ENCODE results near the gene C2CD4C. TPM values are rescaled to one million over a fixed set of nuclear protein-coding genes. Genes with fewer than 3 reads are reported as not detected.

Gene C2CD4C
- polyA plus RNA-seq, 4 donors: 0.27 to 3.1 (median 0.80) TPM; not detected in 1

DNA sequence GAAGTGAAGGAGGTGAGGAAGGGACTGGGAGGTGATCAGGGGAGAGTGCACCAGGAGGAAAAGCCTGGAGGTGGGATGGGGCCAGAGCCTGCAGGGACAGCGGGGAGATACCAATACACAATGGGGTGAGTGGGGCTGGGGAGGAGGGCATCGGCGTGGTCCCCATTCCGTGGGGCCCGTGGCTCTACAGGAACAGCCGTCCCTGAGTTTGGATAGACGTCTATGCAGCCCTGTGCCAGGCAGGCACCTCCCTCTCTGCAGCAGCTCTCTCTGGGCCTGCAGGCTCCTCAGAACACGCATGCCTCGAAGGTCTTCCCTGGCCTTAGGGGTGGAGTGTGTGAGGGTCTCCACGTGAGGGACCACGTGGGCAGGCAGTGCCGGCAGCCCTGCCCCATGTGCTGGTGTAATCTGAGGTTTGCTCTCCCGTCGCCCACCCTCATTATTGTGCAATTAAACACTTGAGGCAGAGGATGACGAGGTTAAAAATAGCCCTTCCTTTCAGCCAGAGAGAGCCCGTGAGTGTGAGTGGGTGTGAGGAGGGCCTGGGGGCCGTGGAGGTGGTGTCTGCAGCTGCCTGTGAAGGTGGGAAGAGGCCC is 16.5 kb downstream of the C2CD4C start:
- 59 to 74% (median 68%) methylated on average over 15 to 17 of the region's 17 CpGs for WGBS, 3 donors
- H3K9me3 ChIP-seq (ENCODE audit: control insufficient read depth in 2 of 2, insufficient read depth in 1 of 2, low read depth in 1 of 2, low read length in 1 of 2): peaks cover 0 to 5% of the 10 kb centered on the region in 2 donors

DNA sequence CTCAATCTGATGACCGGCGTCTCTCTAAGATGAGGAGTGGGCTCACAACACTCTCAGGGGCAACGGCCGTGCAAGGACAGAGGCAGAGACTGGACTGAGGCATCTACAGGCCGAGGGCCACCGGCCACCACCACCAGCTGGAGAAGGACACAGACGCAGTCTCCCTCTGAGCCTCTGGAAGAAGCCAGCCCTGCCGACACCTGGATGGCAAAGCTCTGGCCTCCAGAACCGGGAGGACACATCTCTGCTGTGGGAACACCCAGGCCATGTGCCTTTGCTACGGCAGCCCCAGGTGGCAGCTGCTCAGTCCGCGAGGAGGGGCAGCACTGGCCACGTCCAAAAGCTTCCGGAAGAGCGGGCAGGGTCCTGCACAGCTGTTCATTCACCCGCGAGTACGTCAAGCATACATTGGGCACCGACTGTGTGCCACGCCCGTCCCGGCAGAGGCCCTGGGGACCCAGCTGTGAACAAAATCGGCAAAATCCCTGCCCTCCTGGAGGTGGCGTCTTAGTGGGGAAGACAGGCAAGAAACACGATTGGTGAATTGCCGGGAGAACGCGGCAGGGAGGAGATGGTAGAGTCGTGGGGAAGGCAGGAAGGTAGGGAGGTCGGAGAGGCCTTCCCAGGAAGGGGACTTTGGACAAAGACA is 17.1 kb downstream of the C2CD4C start:
- FAIRE-seq (no peak), DNase-seq (no peak)
- Histone ChIP-seq H3K9me3 (ENCODE audit: control insufficient read depth in 2 of 2, insufficient read depth in 1 of 2, low read depth in 1 of 2, low read length in 1 of 2) (peaks cover 0 to 5% of the 10 kb centered on the region in 2 donors), H3K27ac (ENCODE audit: low read depth in 1 of 3, low read length in 2 of 3) (no peak overlapping the region), H3K4me3 (ENCODE audit: low read depth in 1 of 3, low read length in 3 of 3) (no peak overlapping the region), H3K36me3 (ENCODE audit: control insufficient read depth in 3 of 3, insufficient read depth in 2 of 3, low read depth in 1 of 3, low read length in 3 of 3) (no peaks in the 10 kb centered on the region), H3K4me1 (ENCODE audit: control insufficient read depth in 3 of 3, insufficient read depth in 2 of 3, low read depth in 1 of 3, low read length in 2 of 3) (no peaks in the 10 kb centered on the region), H3K27me3 (ENCODE audit: control insufficient read depth in 3 of 3, insufficient read depth in 3 of 3, low read length in 3 of 3) (peaks cover 0 to 5% (median 0%) of the 10 kb centered on the region in 3 donors)
- WGBS, 3 donors: 84 to 88% (median 87%) methylated on average over 30 of the region's 30 CpGs

More for the DNA sequence above, 16.5 kb downstream of the C2CD4C start:
- Histone ChIP-seq H3K36me3 (ENCODE audit: control insufficient read depth in 3 of 3, insufficient read depth in 2 of 3, low read depth in 1 of 3, low read length in 3 of 3) (no peaks in the 10 kb centered on the region), H3K27me3 (ENCODE audit: control insufficient read depth in 3 of 3, insufficient read depth in 3 of 3, low read length in 3 of 3) (peaks cover 0 to 5% (median 0%) of the 10 kb centered on the region in 3 donors), H3K4me3 (ENCODE audit: low read depth in 1 of 3, low read length in 3 of 3) (no peak overlapping the region), H3K27ac (ENCODE audit: low read depth in 1 of 3, low read length in 2 of 3) (no peak overlapping the region), H3K4me1 (ENCODE audit: control insufficient read depth in 3 of 3, insufficient read depth in 2 of 3, low read depth in 1 of 3, low read length in 2 of 3) (no peaks in the 10 kb centered on the region)
- DNase-seq (no peak), FAIRE-seq (no peak)

DNA sequence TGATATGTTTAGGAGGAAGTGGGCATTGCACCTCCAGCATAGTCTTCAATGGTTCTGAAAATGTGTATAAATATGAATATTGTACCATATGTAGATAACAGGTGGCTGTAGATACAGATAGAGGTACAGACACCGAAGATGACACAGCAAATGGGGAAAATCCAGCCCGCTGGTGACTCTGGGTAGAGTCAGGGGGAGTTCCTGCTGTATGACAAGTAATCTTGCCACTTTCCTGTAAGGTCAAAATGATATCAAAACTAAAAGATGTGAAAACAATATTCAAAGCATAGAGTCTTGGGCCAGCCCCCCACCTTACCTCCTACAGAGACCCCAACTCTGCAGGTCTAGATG is 17.8 kb downstream of the C2CD4C start:
- FAIRE-seq: no peak
- 70 to 80% (median 79%) methylated on average over 2 of the region's 2 CpGs for WGBS, 3 donors
- Histone ChIP-seq H3K27ac (ENCODE audit: low read depth in 1 of 3, low read length in 2 of 3) (no peak overlapping the region), H3K4me3 (ENCODE audit: low read depth in 1 of 3, low read length in 3 of 3) (no peak overlapping the region), H3K4me1 (ENCODE audit: control insufficient read depth in 3 of 3, insufficient read depth in 2 of 3, low read depth in 1 of 3, low read length in 2 of 3) (no peaks in the 10 kb centered on the region), H3K9me3 (ENCODE audit: control insufficient read depth in 2 of 2, insufficient read depth in 1 of 2, low read depth in 1 of 2, low read length in 1 of 2) (peaks cover 0 to 5% of the 10 kb centered on the region in 2 donors), H3K36me3 (ENCODE audit: control insufficient read depth in 3 of 3, insufficient read depth in 2 of 3, low read depth in 1 of 3, low read length in 3 of 3) (no peaks in the 10 kb centered on the region), H3K27me3 (ENCODE audit: control insufficient read depth in 3 of 3, insufficient read depth in 3 of 3, low read length in 3 of 3) (peaks cover 0 to 5% (median 0%) of the 10 kb centered on the region in 3 donors)
- DNase-seq: no peak

DNA sequence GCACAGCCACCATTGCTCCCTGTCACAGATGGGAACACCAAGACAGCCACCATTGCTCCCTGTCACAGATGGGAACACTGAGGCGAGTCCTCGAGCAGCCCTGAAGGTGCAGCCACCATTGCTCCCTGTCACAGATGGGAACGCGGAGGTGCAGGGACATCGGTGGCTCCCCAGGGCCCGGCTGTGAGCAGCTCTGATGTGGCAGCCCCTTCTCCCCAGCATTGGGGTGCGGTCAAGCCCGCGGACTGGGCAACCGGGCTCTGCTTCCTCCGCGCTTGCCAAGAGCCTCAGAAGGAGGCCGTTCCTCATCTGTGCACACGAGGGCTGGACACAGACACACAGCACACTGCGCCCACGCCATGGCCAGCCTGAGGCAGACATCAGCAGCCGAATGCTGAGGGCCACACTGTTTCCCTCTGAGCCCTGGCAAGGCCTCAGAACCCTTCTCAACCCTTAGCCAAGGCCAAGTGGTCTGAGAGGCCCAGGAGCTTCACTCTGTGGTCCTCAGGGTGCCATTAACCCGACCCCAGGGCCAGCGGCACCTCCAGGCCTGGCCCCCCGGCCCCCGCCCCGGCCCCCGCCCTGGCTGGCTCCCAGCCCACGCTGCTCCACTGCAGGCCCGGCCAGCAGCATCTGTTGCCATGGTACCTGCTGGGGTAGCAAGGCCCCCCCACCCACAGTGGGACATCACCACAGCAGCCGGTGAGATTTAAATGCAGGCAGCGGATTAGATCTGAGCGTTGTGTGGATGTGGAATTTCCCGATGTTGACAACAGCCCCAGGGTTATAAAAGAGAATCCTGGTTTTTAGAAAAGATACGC is 18.4 kb downstream of the C2CD4C start:
- FAIRE-seq (no peak), DNase-seq (no peak)
- Histone ChIP-seq H3K4me3 (ENCODE audit: low read depth in 1 of 3, low read length in 3 of 3) (no peak overlapping the region), H3K4me1 (ENCODE audit: control insufficient read depth in 3 of 3, insufficient read depth in 2 of 3, low read depth in 1 of 3, low read length in 2 of 3) (no peaks in the 10 kb centered on the region), H3K36me3 (ENCODE audit: control insufficient read depth in 3 of 3, insufficient read depth in 2 of 3, low read depth in 1 of 3, low read length in 3 of 3) (no peaks in the 10 kb centered on the region), H3K9me3 (ENCODE audit: control insufficient read depth in 2 of 2, insufficient read depth in 1 of 2, low read depth in 1 of 2, low read length in 1 of 2) (peaks cover 0 to 2% of the 10 kb centered on the region in 2 donors), H3K27me3 (ENCODE audit: control insufficient read depth in 3 of 3, insufficient read depth in 3 of 3, low read length in 3 of 3) (peaks cover 0 to 8% (median 0%) of the 10 kb centered on the region in 3 donors), H3K27ac (ENCODE audit: low read depth in 1 of 3, low read length in 2 of 3) (no peak overlapping the region)
- WGBS, 3 donors: 75 to 84% (median 81%) methylated on average over 28 to 30 of the region's 30 CpGs

DNA sequence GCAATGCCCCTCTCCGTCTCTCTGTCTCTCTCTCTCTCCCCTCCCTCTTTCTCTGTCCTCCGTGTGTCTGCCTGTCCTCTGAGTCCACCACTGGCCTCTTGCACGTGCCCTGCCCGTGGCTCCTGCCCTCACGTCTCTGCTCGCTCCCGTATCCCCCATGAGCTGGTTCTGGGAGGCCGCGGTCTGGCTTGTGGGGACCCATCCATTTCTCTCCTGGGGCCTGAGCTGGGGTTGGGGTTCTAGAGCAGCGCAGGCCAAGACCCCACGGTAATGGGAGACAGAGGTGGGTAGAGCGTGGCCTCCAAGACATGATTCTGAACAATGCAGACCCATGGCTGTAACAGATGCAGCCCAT is 19.0 kb downstream of the C2CD4C start:
- Histone ChIP-seq H3K4me3 (ENCODE audit: low read depth in 1 of 3, low read length in 3 of 3) (no peak overlapping the region), H3K27me3 (ENCODE audit: control insufficient read depth in 3 of 3, insufficient read depth in 3 of 3, low read length in 3 of 3) (peaks cover 0 to 8% (median 0%) of the 10 kb centered on the region in 3 donors), H3K27ac (ENCODE audit: low read depth in 1 of 3, low read length in 2 of 3) (no peak overlapping the region), H3K4me1 (ENCODE audit: control insufficient read depth in 3 of 3, insufficient read depth in 2 of 3, low read depth in 1 of 3, low read length in 2 of 3) (no peaks in the 10 kb centered on the region), H3K9me3 (ENCODE audit: control insufficient read depth in 2 of 2, insufficient read depth in 1 of 2, low read depth in 1 of 2, low read length in 1 of 2) (no peaks in the 10 kb centered on the region), H3K36me3 (ENCODE audit: control insufficient read depth in 3 of 3, insufficient read depth in 2 of 3, low read depth in 1 of 3, low read length in 3 of 3) (no peaks in the 10 kb centered on the region)
- no peak for FAIRE-seq
- WGBS, 3 donors: 77 to 87% (median 80%) methylated on average over 10 to 12 of the region's 12 CpGs
- no peak for DNase-seq

DNA sequence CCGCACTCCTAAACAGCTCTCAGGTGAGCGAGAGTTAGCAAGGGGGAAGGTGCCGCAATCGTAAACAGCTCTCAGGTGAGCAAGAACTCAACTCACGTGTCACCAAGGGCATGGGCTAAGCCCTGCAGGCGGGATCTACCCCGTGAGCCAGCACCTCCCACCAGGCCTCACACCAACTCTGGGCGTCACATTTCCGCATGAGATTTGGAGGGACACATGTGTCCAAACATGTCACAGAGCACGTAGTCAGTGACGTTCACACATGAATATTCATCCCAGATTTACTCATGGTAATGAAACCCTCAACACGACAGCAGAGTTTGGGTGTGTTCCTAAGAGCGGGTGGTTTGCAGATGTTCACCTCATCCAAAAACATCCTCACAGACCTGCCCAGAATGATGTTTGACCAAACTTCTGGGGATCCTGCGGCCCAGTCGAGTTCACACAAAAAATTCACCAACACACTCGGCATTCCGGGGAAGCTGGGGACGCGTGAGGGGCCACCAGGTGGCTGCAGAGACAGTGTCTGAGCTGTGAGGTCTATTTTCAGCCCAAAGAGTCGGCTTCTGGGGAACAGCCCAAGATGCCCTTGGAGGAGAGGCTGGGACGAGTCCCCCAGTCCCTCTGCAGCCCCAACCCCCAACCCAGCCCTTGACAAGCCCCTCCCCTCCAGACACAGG is 19.6 kb downstream of the C2CD4C start:
- DNase-seq (no peak), FAIRE-seq (no peak)
- H3K27ac ChIP-seq (ENCODE audit: low read depth in 1 of 3, low read length in 2 of 3): no peak overlapping the region
- no peak overlapping the region for H3K4me3 ChIP-seq (ENCODE audit: low read depth in 1 of 3, low read length in 3 of 3)
- WGBS, 3 donors: 53 to 56% (median 53%) methylated on average over 21 of the region's 21 CpGs
- H3K9me3 ChIP-seq (ENCODE audit: control insufficient read depth in 2 of 2, insufficient read depth in 1 of 2, low read depth in 1 of 2, low read length in 1 of 2): no peaks in the 10 kb centered on the region
- H3K36me3 ChIP-seq (ENCODE audit: control insufficient read depth in 3 of 3, insufficient read depth in 2 of 3, low read depth in 1 of 3, low read length in 3 of 3): no peaks in the 10 kb centered on the region
- no peaks in the 10 kb centered on the region for H3K4me1 ChIP-seq (ENCODE audit: control insufficient read depth in 3 of 3, insufficient read depth in 2 of 3, low read depth in 1 of 3, low read length in 2 of 3)
- peaks cover 0 to 11% (median 0%) of the 10 kb centered on the region in 3 donors for H3K27me3 ChIP-seq (ENCODE audit: control insufficient read depth in 3 of 3, insufficient read depth in 3 of 3, low read length in 3 of 3)

DNA sequence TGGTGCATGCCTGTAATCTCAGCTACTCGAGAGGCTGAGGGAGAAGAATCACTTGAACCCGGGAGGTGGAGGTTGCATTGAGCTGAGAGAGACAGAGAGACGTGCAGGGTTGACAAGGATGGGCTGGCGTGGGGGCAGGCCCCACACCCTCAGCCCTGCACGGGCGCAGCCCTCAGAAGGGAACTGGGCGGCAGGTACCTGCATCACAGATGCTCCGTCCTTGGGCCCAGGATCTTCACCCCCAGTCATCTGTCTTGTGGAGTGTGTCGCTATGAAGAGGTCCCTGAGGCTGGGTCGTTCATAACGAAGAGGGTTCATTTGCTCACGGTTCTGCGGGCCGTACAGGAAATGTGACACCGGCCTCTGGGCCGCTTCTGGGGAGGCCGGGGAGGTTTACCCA is 20.3 kb downstream of the C2CD4C start:
- DNase-seq (no peak), FAIRE-seq (no peak)
- Histone ChIP-seq H3K36me3 (ENCODE audit: control insufficient read depth in 3 of 3, insufficient read depth in 2 of 3, low read depth in 1 of 3, low read length in 3 of 3) (no peaks in the 10 kb centered on the region), H3K4me1 (ENCODE audit: control insufficient read depth in 3 of 3, insufficient read depth in 2 of 3, low read depth in 1 of 3, low read length in 2 of 3) (no peaks in the 10 kb centered on the region), H3K27ac (ENCODE audit: low read depth in 1 of 3, low read length in 2 of 3) (no peak overlapping the region), H3K9me3 (ENCODE audit: control insufficient read depth in 2 of 2, insufficient read depth in 1 of 2, low read depth in 1 of 2, low read length in 1 of 2) (no peaks in the 10 kb centered on the region), H3K4me3 (ENCODE audit: low read depth in 1 of 3, low read length in 3 of 3) (no peak overlapping the region), H3K27me3 (ENCODE audit: control insufficient read depth in 3 of 3, insufficient read depth in 3 of 3, low read length in 3 of 3) (peaks cover 0 to 18% (median 6%) of the 10 kb centered on the region in 3 donors)
- WGBS, 3 donors: 82 to 86% (median 82%) methylated on average over 16 to 17 of the region's 17 CpGs

DNA sequence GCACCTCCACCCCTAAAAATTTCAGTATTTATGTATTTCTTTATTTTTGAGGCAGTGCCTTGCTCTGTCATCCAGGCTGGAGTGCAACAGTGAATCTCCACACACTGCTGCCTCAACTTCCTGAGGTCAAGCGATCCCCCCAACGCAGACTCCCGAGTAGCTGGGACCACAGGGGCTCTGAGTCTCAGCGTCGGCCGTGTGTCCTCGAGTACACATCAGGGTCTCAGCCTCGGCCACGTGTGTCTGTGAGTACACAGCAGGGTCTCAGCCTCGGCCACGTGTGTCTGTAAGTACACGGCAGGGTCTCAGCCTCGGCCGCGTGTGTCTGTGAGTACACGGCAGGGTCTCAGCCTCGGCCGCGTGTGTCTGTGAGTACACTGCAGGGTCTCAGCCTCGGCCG is 21.2 kb downstream of the C2CD4C start:
- peaks cover 0 to 26% (median 6%) of the 10 kb centered on the region in 3 donors for H3K27me3 ChIP-seq (ENCODE audit: control insufficient read depth in 3 of 3, insufficient read depth in 3 of 3, low read length in 3 of 3)
- FAIRE-seq: no peak
- H3K36me3 ChIP-seq (ENCODE audit: control insufficient read depth in 3 of 3, insufficient read depth in 2 of 3, low read depth in 1 of 3, low read length in 3 of 3): no peaks in the 10 kb centered on the region
- DNase-seq: no peak
- no peaks in the 10 kb centered on the region for H3K9me3 ChIP-seq (ENCODE audit: control insufficient read depth in 2 of 2, insufficient read depth in 1 of 2, low read depth in 1 of 2, low read length in 1 of 2)
- no peak overlapping the region for H3K4me3 ChIP-seq (ENCODE audit: low read depth in 1 of 3, low read length in 3 of 3)
- WGBS, 3 donors: 81 to 88% (median 85%) methylated on average over 13 to 21 of the region's 21 CpGs
- no peak overlapping the region for H3K27ac ChIP-seq (ENCODE audit: low read depth in 1 of 3, low read length in 2 of 3)
- no peaks in the 10 kb centered on the region for H3K4me1 ChIP-seq (ENCODE audit: control insufficient read depth in 3 of 3, insufficient read depth in 2 of 3, low read depth in 1 of 3, low read length in 2 of 3)
